Liver (tissue), 3 donors: Measurements from ENCODE around the gene RGS17.

Experiments used
- EGR1 ChIP-seq, 2 donors: IDR thresholded peaks; 2 replicates each; pipeline ENCODE4 v1.6.1; 2016 to 2018; ENCODE audit warnings: antibody characterized with exemption in 2 of 2, low read depth in 2 of 2
- GABPA ChIP-seq, 2 donors: IDR thresholded peaks in 1 of 2; conservative IDR thresholded peaks in 1 of 2; 2 replicates each; pipeline ENCODE4 v1.6.1; 2016; ENCODE audit warnings: antibody characterized with exemption in 2 of 2, mild to moderate bottlenecking in 1 of 2, moderate library complexity in 1 of 2
- RAD21 ChIP-seq, 2 donors: IDR thresholded peaks; 2 replicates each; pipeline ENCODE4 v1.6.1; 2016; ENCODE audit warnings: antibody characterized with exemption in 2 of 2, mild to moderate bottlenecking in 2 of 2
- RXRA ChIP-seq, 2 donors: IDR thresholded peaks; 2 replicates each; pipeline ENCODE4 v1.6.1; 2017 to 2018; ENCODE audit warnings: antibody characterized with exemption in 2 of 2, mild to moderate bottlenecking in 1 of 2
- TAF1 ChIP-seq: conservative IDR thresholded peaks from 2 replicates; pipeline ENCODE4 v1.6.1; 2016; ENCODE audit warnings: antibody characterized with exemption, mild to moderate bottlenecking
- TF ChIP-seq, protein P1 (sequence below): fragments of 150-350 bp; IDR thresholded peaks from 2 replicates; pipeline ENCODE4 v1.5.1; 2017; ENCODE audit warnings: improper control_type of control experiment, low read depth, low read length; ENCODE audit not compliant: missing input control
- TF ChIP-seq, protein P2 (sequence below): IDR thresholded peaks from 2 replicates; pipeline ENCODE4 v1.6.1; 2016; ENCODE audit warnings: antibody characterized with exemption
- TF ChIP-seq, protein P3 (sequence below): IDR thresholded peaks from 2 replicates; pipeline ENCODE4 v1.6.1; 2016; ENCODE audit warnings: antibody characterized with exemption
- TF ChIP-seq, protein P4 (sequence below): IDR thresholded peaks from 2 replicates; pipeline ENCODE4 v1.6.1; 2016; ENCODE audit warnings: antibody characterized with exemption, mild to moderate bottlenecking
- TF ChIP-seq, protein P5 (sequence below): IDR thresholded peaks from 2 replicates; pipeline ENCODE4 v1.6.1; 2016; ENCODE audit warnings: antibody characterized with exemption
- donor health status: healthy.
- donor health status: healthy.

DNA sequence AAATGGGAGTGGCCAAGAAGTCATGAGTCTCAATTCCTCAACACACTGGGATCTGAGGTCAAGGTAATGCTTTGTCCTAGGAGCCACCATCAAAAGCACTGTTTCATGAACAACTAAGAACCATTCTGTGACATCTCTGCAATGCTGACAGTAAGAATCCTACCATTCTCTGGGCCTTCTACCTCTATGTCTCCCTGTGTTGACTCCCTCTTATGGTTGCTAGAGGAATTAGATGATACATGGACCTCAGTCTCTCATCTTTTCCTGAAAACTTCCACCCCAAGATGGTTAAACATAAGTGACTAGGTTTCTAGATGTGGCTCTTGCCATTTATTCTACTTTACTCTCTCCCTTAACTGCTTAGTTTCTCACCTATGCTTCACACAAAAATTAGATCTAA, 137.7 kb downstream of the RGS17 start:
- no peak for TF ChIP-seq RAD21 (IDR thresholded peaks at IDR 0.05)
- TF ChIP-seq, protein P1, sequence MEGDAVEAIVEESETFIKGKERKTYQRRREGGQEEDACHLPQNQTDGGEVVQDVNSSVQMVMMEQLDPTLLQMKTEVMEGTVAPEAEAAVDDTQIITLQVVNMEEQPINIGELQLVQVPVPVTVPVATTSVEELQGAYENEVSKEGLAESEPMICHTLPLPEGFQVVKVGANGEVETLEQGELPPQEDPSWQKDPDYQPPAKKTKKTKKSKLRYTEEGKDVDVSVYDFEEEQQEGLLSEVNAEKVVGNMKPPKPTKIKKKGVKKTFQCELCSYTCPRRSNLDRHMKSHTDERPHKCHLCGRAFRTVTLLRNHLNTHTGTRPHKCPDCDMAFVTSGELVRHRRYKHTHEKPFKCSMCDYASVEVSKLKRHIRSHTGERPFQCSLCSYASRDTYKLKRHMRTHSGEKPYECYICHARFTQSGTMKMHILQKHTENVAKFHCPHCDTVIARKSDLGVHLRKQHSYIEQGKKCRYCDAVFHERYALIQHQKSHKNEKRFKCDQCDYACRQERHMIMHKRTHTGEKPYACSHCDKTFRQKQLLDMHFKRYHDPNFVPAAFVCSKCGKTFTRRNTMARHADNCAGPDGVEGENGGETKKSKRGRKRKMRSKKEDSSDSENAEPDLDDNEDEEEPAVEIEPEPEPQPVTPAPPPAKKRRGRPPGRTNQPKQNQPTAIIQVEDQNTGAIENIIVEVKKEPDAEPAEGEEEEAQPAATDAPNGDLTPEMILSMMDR = no peak
- TF ChIP-seq TAF1 = no peak
- TF ChIP-seq, protein P2, sequence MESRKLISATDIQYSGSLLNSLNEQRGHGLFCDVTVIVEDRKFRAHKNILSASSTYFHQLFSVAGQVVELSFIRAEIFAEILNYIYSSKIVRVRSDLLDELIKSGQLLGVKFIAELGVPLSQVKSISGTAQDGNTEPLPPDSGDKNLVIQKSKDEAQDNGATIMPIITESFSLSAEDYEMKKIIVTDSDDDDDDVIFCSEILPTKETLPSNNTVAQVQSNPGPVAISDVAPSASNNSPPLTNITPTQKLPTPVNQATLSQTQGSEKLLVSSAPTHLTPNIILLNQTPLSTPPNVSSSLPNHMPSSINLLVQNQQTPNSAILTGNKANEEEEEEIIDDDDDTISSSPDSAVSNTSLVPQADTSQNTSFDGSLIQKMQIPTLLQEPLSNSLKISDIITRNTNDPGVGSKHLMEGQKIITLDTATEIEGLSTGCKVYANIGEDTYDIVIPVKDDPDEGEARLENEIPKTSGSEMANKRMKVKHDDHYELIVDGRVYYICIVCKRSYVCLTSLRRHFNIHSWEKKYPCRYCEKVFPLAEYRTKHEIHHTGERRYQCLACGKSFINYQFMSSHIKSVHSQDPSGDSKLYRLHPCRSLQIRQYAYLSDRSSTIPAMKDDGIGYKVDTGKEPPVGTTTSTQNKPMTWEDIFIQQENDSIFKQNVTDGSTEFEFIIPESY = no peak
- no peak for TF ChIP-seq EGR1 (IDR thresholded peaks at IDR 0.05; ENCODE audit: low read depth in 2 of 2)
- TF ChIP-seq, protein P3, sequence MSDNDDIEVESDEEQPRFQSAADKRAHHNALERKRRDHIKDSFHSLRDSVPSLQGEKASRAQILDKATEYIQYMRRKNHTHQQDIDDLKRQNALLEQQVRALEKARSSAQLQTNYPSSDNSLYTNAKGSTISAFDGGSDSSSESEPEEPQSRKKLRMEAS = no peak
- TF ChIP-seq RXRA (IDR thresholded peaks at IDR 0.05) = no peak
- TF ChIP-seq, protein P4, sequence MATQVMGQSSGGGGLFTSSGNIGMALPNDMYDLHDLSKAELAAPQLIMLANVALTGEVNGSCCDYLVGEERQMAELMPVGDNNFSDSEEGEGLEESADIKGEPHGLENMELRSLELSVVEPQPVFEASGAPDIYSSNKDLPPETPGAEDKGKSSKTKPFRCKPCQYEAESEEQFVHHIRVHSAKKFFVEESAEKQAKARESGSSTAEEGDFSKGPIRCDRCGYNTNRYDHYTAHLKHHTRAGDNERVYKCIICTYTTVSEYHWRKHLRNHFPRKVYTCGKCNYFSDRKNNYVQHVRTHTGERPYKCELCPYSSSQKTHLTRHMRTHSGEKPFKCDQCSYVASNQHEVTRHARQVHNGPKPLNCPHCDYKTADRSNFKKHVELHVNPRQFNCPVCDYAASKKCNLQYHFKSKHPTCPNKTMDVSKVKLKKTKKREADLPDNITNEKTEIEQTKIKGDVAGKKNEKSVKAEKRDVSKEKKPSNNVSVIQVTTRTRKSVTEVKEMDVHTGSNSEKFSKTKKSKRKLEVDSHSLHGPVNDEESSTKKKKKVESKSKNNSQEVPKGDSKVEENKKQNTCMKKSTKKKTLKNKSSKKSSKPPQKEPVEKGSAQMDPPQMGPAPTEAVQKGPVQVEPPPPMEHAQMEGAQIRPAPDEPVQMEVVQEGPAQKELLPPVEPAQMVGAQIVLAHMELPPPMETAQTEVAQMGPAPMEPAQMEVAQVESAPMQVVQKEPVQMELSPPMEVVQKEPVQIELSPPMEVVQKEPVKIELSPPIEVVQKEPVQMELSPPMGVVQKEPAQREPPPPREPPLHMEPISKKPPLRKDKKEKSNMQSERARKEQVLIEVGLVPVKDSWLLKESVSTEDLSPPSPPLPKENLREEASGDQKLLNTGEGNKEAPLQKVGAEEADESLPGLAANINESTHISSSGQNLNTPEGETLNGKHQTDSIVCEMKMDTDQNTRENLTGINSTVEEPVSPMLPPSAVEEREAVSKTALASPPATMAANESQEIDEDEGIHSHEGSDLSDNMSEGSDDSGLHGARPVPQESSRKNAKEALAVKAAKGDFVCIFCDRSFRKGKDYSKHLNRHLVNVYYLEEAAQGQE = no peak
- TF ChIP-seq, protein P5, sequence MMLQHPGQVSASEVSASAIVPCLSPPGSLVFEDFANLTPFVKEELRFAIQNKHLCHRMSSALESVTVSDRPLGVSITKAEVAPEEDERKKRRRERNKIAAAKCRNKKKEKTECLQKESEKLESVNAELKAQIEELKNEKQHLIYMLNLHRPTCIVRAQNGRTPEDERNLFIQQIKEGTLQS = no peak
- no peak for TF ChIP-seq GABPA (IDR thresholded peaks at IDR 0.05 in 1 of 2, conservative IDR thresholded peaks at IDR 0.05 in 1 of 2)
